Activated CD4-positive, alpha-beta T cell treated with anti-CD3 and anti-CD28 coated beads, Interleukin-2, amount 50 U/mL, for 24 hours (primary cell): ENCODE results near the gene IGDCC3.

ENCODE experiments used
- DNase-seq, 2 donors: peaks; one replicate each; pipeline ENCODE4 v3.0.0-alpha.2; 2020; ENCODE audit warnings: low read depth in 1 of 2, low spot score in 1 of 2

The IGDCC3 gene

DNA sequence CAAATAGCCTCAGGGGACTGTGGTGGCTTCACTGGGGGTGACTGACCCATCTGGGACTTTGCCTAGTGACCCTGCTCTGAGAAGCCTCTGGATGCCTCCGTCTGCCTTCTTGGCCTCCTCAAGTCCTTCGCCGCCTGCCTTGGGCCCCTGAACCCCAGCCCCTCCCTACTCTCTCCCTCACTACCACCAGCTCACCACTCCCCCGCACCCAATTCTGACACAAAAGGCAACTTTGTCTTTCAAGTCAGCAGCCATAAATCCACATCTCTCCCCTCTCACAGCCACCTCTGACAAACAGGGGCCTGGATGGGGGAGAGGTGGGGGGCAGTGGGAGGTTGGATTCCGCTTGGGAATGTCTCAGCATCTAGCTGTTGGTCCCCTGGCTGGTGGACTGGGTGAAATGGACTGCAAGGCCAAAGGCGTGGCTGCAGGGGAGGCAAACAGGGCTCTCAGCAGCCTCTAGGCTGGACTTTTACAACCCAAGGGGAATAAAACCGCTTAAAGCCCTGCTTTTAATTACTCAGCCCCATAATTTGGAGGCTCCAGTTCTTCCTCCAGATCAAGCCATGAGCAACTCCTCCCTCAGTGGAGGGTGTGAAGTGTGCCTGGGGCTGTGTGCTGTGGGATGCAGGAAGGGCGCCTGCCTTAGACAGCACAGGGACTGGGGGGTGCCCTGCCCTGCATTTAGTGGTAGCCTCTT, 33.4 kb downstream of the IGDCC3 start:
- no peak for DNase-seq

DNA sequence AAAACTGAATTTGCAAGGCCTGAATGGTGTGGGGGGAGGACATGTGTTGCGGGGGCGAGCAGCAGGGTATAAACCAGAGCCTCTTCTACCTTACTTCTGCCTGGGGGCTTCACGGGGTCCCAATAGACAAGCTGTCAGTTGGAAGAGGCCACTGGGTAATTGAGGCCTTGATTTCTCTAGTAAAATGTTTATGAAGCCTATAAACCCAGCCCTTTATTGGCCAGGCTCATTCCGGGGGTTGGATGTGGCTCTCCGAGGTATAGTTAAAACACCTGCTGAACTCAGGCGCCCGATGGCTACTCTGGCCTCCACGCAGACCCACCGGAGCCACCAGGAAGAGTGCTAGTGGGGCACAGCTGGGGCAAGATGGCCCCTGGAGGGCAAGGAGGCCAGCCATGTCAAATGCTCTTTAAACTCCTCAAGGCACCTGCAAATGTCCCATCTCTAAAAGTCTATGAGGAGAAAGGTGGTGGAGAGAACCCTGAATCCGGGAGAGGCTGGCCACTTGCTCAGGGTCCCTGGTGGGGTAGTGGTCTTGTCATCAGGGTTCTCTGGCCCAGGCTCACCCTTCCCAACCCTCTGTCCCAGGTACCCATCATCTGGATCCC, 34.3 kb downstream of the IGDCC3 start:
- no peak for DNase-seq

DNA sequence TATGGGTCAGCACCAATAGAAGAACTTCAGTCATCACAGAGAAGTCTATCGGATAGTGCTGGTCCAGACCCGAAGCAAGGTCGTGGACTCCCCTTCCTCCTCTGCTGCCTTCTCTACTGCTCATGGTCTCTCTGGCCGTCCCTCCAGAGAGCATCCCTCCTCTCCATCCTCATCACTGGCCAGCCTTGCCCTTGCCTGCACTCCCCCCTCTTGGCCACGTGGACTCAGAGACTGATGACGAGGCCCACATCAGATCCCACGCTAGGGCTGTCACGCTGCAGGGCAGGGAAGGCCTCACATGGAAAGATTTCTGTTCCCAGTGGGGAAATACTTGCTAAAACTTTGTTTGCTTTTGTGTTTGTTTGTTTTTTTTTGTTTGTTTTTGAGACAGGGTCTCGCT, 35.3 kb downstream of the IGDCC3 start:
- no peak for DNase-seq

DNA sequence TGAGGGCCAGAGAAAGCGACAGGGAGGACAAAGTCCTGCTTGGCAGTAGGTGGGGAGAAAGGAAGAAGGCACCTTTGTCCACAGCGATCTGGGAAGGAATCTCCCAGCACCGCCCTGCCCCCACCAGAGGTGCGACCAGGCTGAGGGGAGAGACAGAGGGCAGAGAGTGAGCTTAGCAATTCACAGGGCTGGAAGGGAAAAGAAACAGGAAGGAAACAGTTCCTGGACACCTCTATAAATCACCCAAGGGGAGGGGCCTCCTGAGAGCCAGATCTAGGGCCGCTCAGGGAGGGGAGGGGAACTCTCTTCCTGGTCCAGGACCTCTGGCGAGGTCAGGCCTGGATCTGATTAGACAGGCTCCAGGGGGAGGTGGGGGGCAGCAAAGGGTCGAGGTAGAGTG, 37.9 kb downstream of the IGDCC3 start:
- no peak for DNase-seq

DNA sequence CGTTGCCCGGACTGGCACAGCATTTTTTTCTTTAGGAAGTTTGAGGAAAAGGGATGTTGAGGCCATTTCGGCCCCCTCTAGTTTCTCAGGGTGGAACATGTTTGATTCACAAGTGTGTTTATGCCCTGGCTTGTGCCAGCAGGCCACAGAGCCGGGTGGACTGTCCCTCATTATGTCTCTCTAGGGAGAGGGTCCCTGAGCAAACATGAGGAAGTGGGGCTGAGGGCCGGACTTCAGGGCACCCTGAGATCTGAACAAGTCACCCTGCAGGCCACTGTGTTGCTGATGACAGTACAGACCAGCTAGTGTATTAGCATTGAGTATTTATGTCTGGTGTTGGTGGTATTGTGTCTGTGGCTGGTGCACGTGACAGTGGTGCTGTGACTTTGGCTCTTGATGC, 38.4 kb downstream of the IGDCC3 start:
- no peak for DNase-seq

DNA sequence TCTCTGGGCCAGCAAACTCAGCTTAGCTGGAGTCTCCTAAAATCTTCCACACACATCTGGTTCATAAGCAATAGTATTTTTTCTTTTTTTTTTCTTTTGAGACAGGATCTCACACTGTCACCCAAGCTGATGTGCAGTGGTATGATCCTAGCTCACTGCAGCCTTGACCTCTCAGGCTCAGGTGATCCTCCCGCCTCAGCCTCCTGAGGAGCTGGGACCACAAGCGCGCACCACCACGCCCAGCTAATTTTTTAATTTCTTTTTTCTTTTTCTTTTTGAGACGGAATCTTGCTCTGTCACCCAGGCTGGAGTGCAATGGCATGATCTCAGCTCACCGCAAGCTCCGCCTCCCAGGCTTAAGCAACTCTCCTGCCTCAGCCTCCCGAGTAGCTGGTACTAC, 39.0 kb downstream of the IGDCC3 start:
- no peak for DNase-seq

DNA sequence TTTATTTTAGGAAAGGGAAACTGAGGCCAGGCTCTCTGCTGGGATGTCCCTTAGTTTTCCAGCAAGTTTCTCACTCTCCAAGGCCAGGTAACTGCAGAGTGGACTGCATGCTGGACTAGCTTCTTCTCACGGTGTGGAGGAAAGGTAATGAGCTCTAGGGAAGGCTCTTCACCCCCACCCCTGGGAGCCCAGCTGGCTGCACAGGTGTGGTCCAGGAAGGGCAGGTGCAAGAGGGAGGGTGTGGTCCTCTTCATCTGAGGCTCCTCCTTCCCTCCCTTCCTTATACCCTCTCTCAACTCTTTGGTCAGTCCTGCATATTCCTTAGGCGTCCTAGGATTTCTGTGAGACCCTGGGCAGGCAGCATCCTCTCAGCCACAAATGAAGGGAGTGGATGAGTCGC, 39.4 kb downstream of the IGDCC3 start:
- DNase-seq, result no peak

DNA sequence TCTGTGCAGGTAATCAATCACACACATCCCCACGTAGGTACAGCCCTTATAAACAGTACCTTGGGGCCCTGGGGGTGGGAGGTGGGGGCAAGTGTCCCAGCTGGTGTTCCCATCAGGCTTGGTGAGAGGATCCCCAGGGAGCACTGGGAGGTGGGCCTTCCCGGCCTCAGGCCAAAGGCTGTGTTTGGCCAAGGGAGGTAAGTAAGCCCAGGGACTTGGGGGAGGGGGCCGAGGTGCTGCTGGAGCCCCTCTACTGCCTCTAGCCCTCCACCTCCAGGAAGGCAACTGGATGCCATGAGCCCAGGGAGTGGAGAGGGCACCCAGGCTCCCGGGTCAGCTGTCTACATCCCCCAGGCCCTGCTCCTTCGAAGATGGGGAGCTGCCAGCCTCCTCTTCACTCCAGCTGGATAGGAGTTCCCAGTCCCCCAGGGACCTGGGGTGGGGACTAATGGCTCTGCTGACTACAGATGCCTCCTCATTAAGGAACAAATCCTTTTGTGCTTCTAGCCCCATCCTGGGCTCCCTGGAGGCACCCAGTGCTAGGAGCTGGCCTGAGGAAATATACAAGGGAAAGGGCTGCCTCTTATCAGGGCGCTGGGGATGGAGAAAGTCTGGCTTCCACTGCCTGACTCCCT, 40.2 kb downstream of the IGDCC3 start:
- DNase-seq, result no peak

DNA sequence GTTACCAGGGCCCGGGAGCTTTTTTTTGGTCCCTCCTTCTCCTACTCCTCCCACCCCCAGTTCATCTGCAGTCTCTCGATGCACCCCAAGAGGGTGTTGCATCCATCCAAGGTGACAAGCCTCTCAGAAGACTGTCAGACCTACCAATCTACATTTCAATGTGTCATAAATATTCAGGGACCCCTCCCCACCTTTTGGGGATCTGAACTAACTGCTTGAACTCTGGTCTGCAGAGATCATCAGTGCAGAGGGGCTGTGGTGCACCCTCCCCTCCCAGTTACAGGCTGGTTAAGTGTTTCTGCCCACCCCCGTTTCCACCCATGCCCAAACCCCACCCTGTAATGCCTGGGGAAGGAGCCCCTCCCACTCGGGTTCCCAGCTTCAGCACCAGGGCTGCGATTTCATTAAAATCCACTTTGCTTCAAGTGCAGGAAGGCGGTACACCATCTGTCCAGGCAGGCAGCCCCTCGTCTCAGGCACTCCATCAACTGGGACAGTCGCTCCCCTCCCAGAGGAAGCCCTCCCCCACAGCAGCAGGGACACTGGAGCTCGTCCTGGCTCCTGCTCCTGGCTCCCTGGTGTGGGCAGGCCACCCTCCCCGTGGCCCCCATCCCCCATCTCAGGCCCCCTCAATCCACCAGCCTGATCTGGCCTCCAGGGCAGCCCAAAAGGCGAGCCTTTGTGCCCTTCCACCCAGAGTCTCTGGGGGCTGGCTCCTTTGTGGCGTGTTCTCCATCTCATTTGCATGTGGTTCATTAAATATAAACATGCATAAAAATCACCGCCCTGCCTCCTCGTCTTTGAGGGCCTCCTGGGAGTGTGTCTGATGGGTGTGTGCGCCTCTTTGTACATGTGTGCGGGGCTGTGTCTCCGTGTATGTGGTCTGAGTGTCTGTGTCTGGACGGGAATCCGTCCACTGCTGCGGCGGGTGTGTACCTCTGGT, 41.0 kb downstream of the IGDCC3 start:
- DNase-seq, result no peak

DNA sequence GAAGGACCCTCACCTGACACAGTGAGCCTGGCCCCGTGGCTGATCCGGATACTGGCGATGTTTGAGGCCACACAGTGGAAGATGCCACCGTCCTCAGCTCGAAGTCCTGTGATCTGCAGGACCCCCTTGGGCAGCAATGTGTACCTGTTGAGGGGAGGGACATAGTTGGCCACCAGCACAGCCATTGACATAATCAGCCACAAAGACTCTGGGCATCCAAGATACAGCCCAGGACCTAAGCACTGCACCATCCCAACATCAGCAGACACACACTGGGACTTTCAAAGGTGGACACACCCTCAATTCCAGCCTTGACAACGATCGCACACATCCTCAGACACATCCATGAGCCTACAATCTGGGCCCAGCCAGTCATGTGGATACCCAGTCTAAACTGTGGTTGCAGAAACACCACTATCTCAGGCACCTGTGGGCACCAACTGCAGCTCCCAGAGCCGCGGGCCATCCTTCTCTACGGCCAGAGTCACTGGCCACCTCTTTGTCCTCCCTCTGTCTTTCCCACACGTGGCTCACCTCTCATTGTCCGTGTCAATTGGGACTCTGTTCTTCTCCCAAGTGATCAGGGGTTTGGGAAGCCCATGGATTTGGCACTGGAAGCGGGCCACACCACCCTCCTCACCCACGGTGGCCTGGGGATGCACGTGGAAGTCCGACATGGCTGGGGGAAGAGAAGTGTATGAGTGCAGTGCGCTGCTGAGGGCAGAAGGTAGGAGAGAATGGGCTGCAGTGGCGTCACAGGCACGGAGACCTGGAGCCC, 42.3 kb downstream of the IGDCC3 start:
- DNase-seq, result no peak

DNA sequence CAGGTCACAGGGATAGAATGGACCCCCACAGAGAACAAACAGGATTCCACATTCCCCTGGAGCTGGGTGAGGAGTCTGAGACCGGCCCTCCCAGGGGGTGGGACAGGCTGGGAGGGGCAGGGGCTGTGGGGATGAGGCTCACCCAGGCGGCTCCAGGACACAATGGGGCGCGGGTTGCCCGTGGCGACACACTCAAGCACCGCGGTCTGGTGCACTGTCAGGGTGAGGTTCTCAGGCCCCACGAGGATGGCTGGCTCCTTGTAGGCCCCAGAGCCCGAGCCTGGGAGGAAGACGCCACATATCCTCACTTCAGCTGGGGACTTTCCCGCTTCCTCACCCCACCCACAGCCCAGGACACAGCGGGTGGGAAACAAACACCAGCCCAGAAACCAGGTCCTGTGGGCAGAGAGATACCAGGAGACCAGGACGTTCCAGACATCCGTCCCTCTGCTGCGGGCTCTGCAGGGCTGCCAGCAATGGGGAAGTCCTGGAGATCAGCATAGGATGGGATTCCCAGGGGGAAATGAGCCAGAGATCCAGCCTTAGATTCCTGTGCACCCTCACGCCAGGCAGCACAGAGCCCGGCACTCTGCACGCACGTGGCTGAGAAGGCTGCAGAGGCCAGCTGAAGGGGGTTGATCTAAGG, 43.1 kb downstream of the IGDCC3 start:
- DNase-seq, result no peak

DNA sequence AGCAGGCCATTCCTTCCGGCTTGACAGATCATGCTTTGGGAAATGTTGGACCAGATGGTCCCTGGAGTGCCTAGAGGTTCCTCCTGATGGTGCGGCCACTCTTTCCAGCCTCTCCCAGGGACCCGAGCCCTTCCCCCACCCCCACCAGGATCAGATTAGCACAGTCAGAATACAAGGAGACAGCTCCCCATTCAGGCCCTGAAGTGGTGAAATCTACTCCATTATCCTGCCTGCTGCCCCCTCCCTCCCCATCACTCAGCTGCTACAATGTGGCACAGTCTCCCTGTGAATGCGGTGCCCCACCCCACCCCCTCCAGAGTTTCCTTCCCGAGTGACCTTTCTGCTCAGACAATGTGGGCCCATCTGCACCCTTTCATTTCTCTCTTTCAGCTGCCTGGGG, 43.9 kb downstream of the IGDCC3 start:
- no peak for DNase-seq

DNA sequence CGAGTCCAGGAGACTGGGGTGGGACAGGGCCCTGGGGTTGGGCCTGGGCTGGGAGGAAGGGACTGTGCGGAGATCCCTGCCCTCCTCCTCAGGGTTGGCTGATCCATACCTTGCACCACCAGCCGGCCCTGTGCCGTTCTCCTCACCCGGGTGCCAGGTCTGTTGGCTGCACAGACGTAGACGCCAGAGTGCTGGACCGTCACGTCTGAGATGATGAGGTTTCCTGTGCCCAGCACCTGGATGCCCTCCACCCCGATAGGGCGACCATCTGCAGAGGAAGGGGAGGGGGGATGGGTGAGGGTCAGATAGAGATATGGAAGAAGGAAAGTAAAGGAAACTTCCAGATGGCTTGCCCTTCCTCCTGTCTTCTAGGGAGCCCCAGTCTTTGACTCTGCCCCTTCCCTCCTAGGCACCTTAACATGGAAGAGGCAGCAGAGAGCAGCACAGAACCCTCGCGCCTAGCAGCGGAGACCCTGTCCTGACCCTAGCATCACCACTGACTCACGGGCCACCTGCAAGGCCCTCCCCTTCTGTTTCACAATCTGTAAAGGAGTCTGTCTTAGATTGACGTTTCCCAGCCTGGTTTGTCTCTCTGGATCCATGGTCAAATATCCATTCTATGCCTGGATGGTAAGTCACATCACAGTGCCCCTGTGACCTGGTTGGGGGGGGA, 44.5 kb downstream of the IGDCC3 start:
- DNase-seq, result no peak

DNA sequence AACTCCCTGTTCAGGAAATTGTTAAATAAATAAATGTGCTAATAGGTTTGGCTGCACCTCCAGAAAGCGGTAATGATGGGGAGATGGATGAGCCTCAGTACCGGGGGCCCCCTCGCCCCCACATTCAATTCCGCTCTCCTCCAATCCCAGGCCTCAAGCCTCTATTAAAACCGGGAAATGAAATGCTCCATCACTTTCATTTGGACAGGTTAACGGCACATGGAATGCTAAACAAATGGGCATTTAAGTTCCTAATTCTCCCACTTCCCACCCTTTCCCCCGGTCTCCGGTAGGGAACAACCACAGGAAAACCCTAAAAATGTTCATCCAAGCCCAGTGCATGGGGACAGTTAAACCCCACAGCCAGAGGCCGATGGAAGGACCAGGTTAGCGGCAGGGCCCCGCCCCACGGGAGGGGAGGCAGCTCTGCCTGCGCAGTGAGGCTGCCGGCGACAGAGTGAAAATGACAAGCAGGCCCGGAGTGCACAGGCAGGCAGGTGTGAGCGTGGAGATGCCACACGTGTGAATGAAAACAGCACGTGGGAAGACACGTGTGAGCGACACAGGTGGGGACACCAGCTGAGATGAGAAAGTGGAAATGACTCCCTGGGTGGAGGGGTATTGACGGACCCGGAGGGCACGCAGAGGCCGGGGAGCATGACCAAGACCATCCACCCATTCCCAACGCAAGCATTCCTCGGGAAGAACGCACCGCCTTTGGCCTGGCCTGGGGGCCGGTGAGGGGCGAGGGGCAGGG, 45.2 kb downstream of the IGDCC3 start:
- DNase-seq, result no peak

DNA sequence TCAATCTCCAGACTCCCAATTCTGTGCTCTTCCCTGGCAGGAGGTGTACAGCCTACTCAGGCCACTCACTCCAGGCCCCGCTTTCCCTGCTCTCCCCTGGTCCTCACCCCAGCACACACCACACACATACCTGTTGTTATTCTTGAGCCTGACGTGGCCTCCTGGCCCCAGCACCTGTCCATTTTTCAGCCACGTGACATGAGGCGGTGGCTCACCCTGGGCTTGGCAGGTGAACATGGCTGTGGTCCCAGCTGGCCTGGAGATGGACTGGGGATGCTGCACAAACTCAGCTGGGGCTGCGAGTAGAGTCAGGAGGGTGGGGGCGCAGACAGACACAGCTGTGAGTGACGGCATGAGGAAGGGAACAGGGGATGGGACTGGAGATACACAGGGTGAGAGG, 46.0 kb downstream of the IGDCC3 start:
- DNase-seq, result no peak

DNA sequence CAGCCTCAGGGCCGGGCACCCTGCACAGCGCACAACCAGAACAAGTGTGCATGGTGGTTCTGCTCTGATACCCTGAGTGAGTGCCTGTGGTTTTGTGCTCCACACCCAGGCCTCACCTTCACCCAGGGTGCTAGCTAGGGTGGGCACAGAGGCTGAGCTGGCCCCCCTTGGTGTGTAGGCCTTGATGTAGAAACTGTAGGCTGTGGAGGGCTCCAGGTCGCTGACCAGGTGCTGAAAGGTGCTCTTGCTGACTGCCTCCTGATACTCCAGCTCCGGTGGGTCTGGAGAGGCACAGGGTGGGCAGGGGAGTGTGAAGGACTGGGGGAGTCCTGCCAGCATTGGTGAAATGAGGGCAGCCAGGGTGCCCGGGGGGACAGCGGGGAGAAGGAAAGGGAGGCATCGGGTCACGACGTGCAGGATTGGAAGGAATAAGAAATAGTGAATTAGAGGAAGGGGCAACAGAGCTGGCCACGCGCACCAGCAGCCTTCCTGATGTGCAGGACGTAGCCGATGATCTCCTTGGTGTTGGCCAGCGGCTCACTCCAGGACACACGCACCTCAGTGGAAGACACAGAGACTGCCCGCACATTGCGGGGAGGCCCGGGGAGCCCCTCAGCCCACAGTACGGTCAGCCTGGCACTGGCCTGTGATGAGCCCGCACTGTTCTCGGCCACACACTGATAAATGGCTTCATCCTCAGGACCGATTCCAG, 46.7 kb downstream of the IGDCC3 start:
- DNase-seq, result no peak

DNA sequence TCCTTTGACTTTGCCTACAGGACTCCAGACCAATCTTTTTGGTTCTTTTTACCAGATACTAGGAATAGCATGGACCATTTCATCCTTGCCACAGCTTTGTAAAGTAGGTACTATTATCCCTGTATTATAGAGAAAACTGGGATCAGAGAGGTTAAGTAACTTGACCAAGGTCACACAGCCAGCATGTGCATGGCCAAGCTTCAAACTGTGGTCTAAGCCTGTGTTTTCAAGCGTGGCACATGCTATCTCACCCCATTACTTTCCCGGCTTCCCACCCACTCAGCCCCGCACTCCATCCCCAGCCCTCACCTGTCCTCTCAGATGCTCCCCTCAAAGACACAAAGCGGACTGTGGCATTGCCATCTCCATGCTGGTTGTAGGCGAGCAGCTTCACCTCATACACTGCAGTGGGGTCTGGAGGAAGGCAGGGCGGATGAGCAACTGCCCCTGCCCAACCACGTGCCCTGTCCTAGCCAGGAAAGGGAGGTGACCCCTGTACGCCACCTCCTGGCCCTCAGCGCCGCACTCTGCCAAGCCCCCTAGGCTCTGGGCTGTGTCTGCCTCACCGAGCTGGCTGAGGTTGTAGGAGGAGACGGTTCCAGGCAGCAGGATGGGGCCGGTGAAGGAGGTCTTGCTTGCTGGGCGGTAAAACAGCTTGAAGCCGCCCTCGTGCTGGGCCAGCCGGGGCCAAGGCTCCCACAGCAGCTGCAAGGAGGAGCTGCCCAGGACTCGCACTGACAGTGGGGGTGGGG, 47.6 kb downstream of the IGDCC3 start:
- DNase-seq, result no peak
